GM12878 (cell line): ENCODE results near the gene CTSD. TPM values are rescaled to one million over a fixed set of nuclear protein-coding genes. Genes with fewer than 3 reads are reported as not detected.

Source experiments
- BHLHE40 ChIP-seq, 2 experiments: fragments of 450-650 bp in 1 of 2; IDR thresholded peaks; 2 replicates each; pipeline ENCODE4 v1.6.1; 2011 to 2017; ENCODE audit warnings: low read depth in 2 of 2, borderline replicate concordance in 1 of 2, improper control_type of control experiment in 1 of 2, low read length in 1 of 2, mild to moderate bottlenecking in 1 of 2
- GATAD2B ChIP-seq: fragments of 450-650 bp; conservative IDR thresholded peaks from 2 replicates; pipeline ENCODE4 v1.6.1; 2017; ENCODE audit warnings: low read depth, mild to moderate bottlenecking, moderate library complexity
- MYB ChIP-seq: fragments of 150-350 bp; IDR thresholded peaks from 2 replicates; pipeline ENCODE4 v1.6.1; 2014; ENCODE audit warnings: mild to moderate bottlenecking, low read depth, low read length, borderline replicate concordance
- NR2C1 ChIP-seq: fragments of 450-650 bp; IDR thresholded peaks from 2 replicates; pipeline ENCODE4 v1.6.1; 2017; ENCODE audit warnings: antibody characterized with exemption, mild to moderate bottlenecking, moderate library complexity
- NRF1 ChIP-seq: conservative IDR thresholded peaks from 2 replicates; pipeline ENCODE4 v1.6.1; 2011; ENCODE audit warnings: mild to moderate bottlenecking, low read depth, low read length, improper control_type of control experiment
- SMAD1 ChIP-seq: fragments of 450-650 bp; IDR thresholded peaks from 2 replicates; pipeline ENCODE4 v1.6.1; 2018; ENCODE audit warnings: mild to moderate bottlenecking, low read depth; ENCODE audit not compliant: partially characterized antibody
- STAT1 ChIP-seq: fragments of 450-650 bp; conservative IDR thresholded peaks from 2 replicates; pipeline ENCODE4 v1.6.1; 2014; ENCODE audit warnings: antibody characterized with exemption, mild to moderate bottlenecking
- TARDBP ChIP-seq: IDR thresholded peaks from 2 replicates; pipeline ENCODE4 v1.6.1; 2016; ENCODE audit warnings: borderline replicate concordance
- TBL1XR1 ChIP-seq: IDR thresholded peaks from 2 replicates; pipeline ENCODE4 v1.6.1; 2012; ENCODE audit warnings: low read depth, low read length, improper control_type of control experiment
- polyA plus RNA-seq, 11 experiments: library from polyadenylated mRNA; depleted of rRNA in 4 of 11; unstranded in 6 of 11; stranded (reverse) in 5 of 11; fragments of >200 nt; fragmentation: Nextera tagmentation in 4 of 11; fragmentation: Illumina TruSeq in 1 of 11; extraction: Ambion mirVana in 4 of 11; extraction: Trizol in 1 of 11; gene quantifications; 1 replicate in 1 of 11; 2 replicates in 10 of 11; pipeline versions ENCODE4 v1.2.1 to v1.2.3, GENCODE V29; 2011 to 2016; ENCODE audit warnings: inconsistent platforms in 2 of 11, missing spikeins in 2 of 11, low read depth in 1 of 11
- total RNA-seq, 4 experiments: library from RNA; depleted of rRNA in 3 of 4; stranded (reverse); fragments of >200 nt in 3 of 4; fragmentation: Illumina TruSeq in 1 of 4; extraction: Trizol in 1 of 4; gene quantifications; 2 replicates each; pipeline versions ENCODE4 v1.2.1 to v1.2.3, GENCODE V29; 2013 to 2021
- TF ChIP-seq, protein P1 (sequence below): IDR thresholded peaks from 2 replicates; pipeline ENCODE4 v1.6.1; 2012; ENCODE audit warnings: improper control_type of control experiment, low read depth, low read length; ENCODE audit not compliant: insufficient replicate concordance
- TF ChIP-seq, protein P2 (sequence below): fragments of 450-650 bp; conservative IDR thresholded peaks from 2 replicates; pipeline ENCODE4 v1.6.1; 2017; ENCODE audit warnings: mild to moderate bottlenecking, moderate library complexity

CTSD gene
- total and polyA plus RNA-seq, 10 of the 15 experiments (the other 5 are each of a cell fraction or from before 2014, with no cell fraction given) = 0.42 to 54.6 (median 25.0) TPM

DNA sequence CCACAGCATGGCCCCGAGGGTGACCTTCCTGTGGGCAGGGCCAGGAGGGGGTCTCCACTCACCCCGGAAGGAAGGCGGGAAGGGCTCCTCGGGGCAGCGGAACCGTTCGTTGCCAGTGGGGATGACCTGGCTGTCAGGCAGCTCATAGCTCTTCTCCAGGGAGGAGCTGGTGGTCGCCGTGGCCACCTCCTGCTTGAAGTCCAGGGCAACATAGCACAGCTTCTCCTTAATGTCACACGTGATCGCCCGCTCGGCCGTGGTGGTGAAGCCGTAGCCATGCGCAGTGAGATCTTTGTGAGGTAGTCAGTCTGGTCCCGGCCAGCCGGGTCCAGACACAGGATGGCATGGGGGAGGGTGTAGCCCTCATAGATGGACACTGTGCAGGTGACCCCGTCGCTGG, 39.5 kb upstream of the CTSD start (continued):
- TF ChIP-seq, protein P1, sequence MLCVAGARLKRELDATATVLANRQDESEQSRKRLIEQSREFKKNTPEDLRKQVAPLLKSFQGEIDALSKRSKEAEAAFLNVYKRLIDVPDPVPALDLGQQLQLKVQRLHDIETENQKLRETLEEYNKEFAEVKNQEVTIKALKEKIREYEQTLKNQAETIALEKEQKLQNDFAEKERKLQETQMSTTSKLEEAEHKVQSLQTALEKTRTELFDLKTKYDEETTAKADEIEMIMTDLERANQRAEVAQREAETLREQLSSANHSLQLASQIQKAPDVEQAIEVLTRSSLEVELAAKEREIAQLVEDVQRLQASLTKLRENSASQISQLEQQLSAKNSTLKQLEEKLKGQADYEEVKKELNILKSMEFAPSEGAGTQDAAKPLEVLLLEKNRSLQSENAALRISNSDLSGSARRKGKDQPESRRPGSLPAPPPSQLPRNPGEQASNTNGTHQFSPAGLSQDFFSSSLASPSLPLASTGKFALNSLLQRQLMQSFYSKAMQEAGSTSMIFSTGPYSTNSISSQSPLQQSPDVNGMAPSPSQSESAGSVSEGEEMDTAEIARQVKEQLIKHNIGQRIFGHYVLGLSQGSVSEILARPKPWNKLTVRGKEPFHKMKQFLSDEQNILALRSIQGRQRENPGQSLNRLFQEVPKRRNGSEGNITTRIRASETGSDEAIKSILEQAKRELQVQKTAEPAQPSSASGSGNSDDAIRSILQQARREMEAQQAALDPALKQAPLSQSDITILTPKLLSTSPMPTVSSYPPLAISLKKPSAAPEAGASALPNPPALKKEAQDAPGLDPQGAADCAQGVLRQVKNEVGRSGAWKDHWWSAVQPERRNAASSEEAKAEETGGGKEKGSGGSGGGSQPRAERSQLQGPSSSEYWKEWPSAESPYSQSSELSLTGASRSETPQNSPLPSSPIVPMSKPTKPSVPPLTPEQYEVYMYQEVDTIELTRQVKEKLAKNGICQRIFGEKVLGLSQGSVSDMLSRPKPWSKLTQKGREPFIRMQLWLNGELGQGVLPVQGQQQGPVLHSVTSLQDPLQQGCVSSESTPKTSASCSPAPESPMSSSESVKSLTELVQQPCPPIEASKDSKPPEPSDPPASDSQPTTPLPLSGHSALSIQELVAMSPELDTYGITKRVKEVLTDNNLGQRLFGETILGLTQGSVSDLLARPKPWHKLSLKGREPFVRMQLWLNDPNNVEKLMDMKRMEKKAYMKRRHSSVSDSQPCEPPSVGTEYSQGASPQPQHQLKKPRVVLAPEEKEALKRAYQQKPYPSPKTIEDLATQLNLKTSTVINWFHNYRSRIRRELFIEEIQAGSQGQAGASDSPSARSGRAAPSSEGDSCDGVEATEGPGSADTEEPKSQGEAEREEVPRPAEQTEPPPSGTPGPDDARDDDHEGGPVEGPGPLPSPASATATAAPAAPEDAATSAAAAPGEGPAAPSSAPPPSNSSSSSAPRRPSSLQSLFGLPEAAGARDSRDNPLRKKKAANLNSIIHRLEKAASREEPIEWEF = no peak
- TF ChIP-seq TARDBP = no peak
- no peak for TF ChIP-seq STAT1
- no peak for TF ChIP-seq TBL1XR1
- no peak for TF ChIP-seq BHLHE40 (IDR thresholded peaks at IDR 0.05; ENCODE audit: borderline replicate concordance in 1 of 2, low read depth in 2 of 2, low read length in 1 of 2)
- TF ChIP-seq MYB = no peak
- TF ChIP-seq NRF1 = no peak
- no peak for TF ChIP-seq SMAD1
- TF ChIP-seq, protein P2, sequence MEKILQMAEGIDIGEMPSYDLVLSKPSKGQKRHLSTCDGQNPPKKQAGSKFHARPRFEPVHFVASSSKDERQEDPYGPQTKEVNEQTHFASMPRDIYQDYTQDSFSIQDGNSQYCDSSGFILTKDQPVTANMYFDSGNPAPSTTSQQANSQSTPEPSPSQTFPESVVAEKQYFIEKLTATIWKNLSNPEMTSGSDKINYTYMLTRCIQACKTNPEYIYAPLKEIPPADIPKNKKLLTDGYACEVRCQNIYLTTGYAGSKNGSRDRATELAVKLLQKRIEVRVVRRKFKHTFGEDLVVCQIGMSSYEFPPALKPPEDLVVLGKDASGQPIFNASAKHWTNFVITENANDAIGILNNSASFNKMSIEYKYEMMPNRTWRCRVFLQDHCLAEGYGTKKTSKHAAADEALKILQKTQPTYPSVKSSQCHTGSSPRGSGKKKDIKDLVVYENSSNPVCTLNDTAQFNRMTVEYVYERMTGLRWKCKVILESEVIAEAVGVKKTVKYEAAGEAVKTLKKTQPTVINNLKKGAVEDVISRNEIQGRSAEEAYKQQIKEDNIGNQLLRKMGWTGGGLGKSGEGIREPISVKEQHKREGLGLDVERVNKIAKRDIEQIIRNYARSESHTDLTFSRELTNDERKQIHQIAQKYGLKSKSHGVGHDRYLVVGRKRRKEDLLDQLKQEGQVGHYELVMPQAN = no peak
- no peak for TF ChIP-seq NR2C1
- no peak for TF ChIP-seq GATAD2B
